ENCODE measurements around the gene FAM107A.

FAM107A gene, protein sequence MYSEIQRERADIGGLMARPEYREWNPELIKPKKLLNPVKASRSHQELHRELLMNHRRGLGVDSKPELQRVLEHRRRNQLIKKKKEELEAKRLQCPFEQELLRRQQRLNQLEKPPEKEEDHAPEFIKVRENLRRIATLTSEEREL

DNA sequence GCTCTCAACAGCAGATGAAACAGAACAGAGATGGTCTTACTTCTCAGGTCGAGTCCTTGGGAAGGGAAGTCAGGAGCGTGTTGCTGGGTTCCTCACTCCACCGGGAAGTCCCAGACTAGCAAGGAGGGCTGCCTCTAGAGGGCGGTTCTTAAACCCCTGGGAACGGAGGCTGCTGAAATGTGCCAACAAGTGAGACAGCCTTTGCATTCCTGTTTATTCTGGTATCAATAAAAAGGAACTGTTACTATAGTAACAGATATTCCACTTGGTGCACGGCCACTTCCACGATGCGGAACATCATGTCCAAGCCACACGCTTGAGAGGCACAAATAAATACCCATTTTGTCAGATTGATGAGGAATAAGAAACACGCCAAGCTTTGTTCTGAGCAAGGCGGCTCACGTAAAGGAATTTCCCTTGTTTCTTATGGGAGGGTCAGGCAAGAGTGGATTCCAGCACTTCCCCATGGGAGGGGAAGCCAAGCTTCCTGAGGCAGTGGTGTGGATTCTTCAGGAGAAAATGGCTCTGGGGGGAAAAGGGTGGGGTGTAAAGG is at the start of gene FAM107A:
Gene FAM107A (minus strand): TSS at position 123 of the 553 bp plus-strand sequence. CDS start 7,531 bp downstream, outside the sequence.
- no peaks in the 10 kb centered on the region for H3K9me3 ChIP-seq (ENCODE audit: low read depth, low read length)
- H3K4me3 ChIP-seq = no peak within 1 kb of the TSS
- TF ChIP-seq POLR2AphosphoS5 (IDR thresholded peaks at IDR 0.05; ENCODE audit: borderline replicate concordance, low read depth, low read length) (no peak), EZH2 (IDR thresholded peaks at IDR 0.05) (no peak), FOXP2 (optimal IDR thresholded peaks at IDR 0.05; ENCODE audit: control extremely low read depth, extremely low read length, insufficient read depth) (no peak)
- no peak for DNase-seq (ENCODE audit: low read depth, low spot score)
- no peak within 1 kb of the TSS for H3K9ac ChIP-seq (ENCODE audit: insufficient read length)
- no peak within 1 kb of the TSS for H3K27ac ChIP-seq
- H3K36me3 ChIP-seq (ENCODE audit: insufficient read depth, low read length) = no peaks in the 10 kb centered on the region

DNA sequence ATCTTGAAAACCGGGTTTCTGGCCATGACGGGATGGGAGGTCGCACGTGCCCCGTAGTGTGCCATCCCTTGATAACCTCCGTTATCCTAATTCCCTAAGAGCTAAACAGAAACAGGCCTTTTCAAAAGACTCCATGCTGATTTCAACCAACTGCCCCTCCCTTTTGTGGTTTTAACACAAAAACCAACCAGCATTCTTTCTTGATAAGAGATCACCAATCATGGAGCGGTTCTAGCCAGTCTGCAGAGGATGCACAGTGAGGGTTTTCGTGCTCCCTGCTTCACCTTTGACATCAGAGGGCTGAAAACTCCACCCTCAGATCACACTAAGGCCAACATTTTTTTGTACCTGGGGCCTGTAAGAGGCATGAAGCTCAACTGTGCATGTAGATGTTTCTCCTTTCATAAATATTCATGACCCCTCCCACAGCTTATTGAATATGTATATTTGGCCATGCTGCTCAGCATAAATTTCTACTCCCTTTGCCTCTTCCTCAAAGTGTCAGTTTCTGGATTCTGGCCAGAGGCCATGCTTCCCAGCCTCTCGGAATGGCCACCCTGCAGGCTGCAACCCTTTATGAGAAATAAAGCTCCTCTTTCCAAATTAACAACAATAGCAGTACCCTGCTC is 48.1 kb upstream of the FAM107A start:
- DNase-seq (ENCODE audit: low read depth, low spot score) = no peak
- Histone ChIP-seq H3K27ac (no peak overlapping the region), H3K9ac (ENCODE audit: insufficient read length) (no peak overlapping the region), H3K4me3 (no peak overlapping the region), H3K9me3 (ENCODE audit: low read depth, low read length) (no peaks in the 10 kb centered on the region), H3K36me3 (ENCODE audit: insufficient read depth, low read length) (no peaks in the 10 kb centered on the region)
- TF ChIP-seq POLR2AphosphoS5 (IDR thresholded peaks at IDR 0.05; ENCODE audit: borderline replicate concordance, low read depth, low read length) (no peak), FOXP2 (optimal IDR thresholded peaks at IDR 0.05; ENCODE audit: control extremely low read depth, extremely low read length, insufficient read depth) (no peak), EZH2 (IDR thresholded peaks at IDR 0.05) (no peak)

DNA sequence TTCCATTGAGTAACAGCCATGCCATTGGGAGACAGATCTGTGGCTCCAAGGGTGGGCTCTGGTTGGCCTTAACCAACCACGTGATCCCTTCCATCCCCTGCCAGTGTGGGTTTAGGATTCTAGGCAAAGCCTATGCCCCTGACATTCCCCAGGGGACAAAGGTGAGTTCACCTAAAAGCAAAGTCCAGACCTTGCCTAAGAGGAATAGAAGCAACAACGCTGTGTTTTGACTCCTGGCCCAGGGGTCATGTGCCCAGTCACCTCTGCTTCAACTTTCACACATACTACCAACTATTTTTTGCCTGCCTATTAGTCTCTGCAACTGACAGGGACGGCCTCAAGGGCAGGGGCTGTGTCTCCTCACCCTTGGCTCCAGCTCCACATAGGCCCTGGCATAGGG is 47.4 kb upstream of the FAM107A start:
- Histone ChIP-seq H3K36me3 (ENCODE audit: insufficient read depth, low read length) (no peaks in the 10 kb centered on the region), H3K9ac (ENCODE audit: insufficient read length) (no peak overlapping the region), H3K4me3 (no peak overlapping the region), H3K27ac (no peak overlapping the region), H3K9me3 (ENCODE audit: low read depth, low read length) (no peaks in the 10 kb centered on the region)
- DNase-seq (ENCODE audit: low read depth, low spot score) = no peak
- no peak for TF ChIP-seq POLR2AphosphoS5 (IDR thresholded peaks at IDR 0.05; ENCODE audit: borderline replicate concordance, low read depth, low read length)
- TF ChIP-seq EZH2 (IDR thresholded peaks at IDR 0.05) = no peak
- TF ChIP-seq FOXP2 (optimal IDR thresholded peaks at IDR 0.05; ENCODE audit: control extremely low read depth, extremely low read length, insufficient read depth) = no peak

DNA sequence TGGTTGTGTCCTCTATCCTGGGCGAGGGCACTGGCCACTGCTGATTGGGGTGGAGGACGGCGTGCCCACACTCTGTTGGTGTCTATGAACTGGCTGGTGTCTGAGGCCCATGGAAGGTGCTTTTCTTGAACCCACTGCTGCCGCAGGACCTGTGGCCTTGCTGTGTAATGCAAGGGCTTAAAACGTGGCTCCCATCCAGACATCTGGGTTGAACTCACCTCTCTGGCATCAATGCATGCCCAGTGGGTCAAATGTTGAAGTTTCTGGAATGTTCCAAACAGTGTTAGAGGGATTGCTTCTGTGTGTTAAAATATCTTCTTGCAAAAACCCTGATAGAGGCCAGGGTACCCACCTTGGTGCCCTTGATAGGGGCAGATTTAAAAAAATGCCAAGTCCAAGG is 46.8 kb upstream of the FAM107A start:
- Histone ChIP-seq H3K9ac (ENCODE audit: insufficient read length) (no peak overlapping the region), H3K36me3 (ENCODE audit: insufficient read depth, low read length) (no peaks in the 10 kb centered on the region), H3K27ac (no peak overlapping the region), H3K4me3 (no peak overlapping the region), H3K9me3 (ENCODE audit: low read depth, low read length) (no peaks in the 10 kb centered on the region)
- no peak for TF ChIP-seq FOXP2 (optimal IDR thresholded peaks at IDR 0.05; ENCODE audit: control extremely low read depth, extremely low read length, insufficient read depth)
- no peak for TF ChIP-seq EZH2 (IDR thresholded peaks at IDR 0.05)
- TF ChIP-seq POLR2AphosphoS5 (IDR thresholded peaks at IDR 0.05; ENCODE audit: borderline replicate concordance, low read depth, low read length) = no peak
- DNase-seq (ENCODE audit: low read depth, low spot score) = no peak

DNA sequence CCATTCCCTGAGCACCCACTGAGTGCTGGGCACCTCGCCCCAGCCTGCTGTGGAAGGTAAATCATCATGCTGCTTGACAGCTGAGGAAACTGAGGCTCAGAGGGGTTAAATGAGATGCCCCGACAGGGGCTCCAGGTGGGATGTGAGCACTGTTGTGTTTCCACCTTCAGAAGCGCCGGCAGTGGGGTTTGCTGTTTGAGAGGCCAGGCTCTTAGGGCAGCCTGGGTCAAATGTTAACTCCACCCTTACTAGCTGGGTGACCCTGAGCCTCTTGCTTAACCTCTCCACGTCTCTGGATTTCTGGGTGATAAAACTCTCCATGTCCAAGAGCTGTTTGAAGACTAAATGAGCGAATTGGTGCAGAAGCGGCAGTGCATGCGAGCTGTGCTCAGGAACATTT is 46.3 kb upstream of the FAM107A start:
- Histone ChIP-seq H3K9ac (ENCODE audit: insufficient read length) (no peak overlapping the region), H3K4me3 (no peak overlapping the region), H3K36me3 (ENCODE audit: insufficient read depth, low read length) (no peaks in the 10 kb centered on the region), H3K27ac (no peak overlapping the region), H3K9me3 (ENCODE audit: low read depth, low read length) (no peaks in the 10 kb centered on the region)
- TF ChIP-seq EZH2 (IDR thresholded peaks at IDR 0.05) (no peak), POLR2AphosphoS5 (IDR thresholded peaks at IDR 0.05; ENCODE audit: borderline replicate concordance, low read depth, low read length) (no peak), FOXP2 (optimal IDR thresholded peaks at IDR 0.05; ENCODE audit: control extremely low read depth, extremely low read length, insufficient read depth) (no peak)
- no peak for DNase-seq (ENCODE audit: low read depth, low spot score)

DNA sequence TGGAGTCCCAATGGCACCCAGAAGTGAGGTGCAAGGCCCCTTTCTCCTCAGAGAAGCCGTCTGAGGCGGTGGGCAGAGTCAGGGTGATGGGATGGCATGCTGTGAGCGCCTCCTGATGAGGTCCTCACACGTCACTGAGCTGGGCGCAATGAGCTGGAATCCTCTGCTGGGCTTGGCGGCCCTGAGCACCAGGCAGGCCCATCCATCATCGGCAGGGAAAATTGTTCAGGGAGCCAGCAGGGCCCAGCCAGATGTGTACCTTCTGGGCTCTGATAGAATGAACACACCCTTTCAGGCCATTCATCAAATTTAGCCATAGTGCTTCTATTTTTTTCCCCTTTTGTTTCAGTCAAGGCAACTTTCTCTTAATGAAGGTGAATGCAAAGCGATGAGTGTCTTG is 45.7 kb upstream of the FAM107A start:
- no peak for DNase-seq (ENCODE audit: low read depth, low spot score)
- Histone ChIP-seq H3K27ac (no peak overlapping the region), H3K36me3 (ENCODE audit: insufficient read depth, low read length) (no peaks in the 10 kb centered on the region), H3K9me3 (ENCODE audit: low read depth, low read length) (no peaks in the 10 kb centered on the region), H3K9ac (ENCODE audit: insufficient read length) (no peak overlapping the region), H3K4me3 (no peak overlapping the region)
- TF ChIP-seq POLR2AphosphoS5 (IDR thresholded peaks at IDR 0.05; ENCODE audit: borderline replicate concordance, low read depth, low read length) (no peak), FOXP2 (optimal IDR thresholded peaks at IDR 0.05; ENCODE audit: control extremely low read depth, extremely low read length, insufficient read depth) (no peak), EZH2 (IDR thresholded peaks at IDR 0.05) (no peak)

DNA sequence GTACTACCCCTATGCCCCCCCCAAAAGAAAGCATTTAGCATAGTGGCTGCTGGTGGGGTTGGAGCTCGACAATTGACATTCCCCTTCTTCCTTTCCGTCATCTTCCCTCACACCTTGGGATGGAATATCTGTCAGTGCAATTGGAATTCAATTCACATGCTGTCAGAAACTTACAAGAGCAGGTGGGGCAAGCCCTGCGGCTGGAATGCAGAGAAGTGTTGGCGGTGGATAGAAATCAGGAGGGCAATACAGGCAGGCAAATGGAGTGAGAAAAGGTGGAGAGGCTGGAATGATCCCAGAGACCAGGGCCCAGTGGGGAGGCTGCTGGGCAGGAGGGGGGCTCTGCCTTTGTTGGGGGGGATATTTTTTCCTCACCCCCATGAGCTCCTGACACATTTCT is 45.2 kb upstream of the FAM107A start:
- Histone ChIP-seq H3K4me3 (no peak overlapping the region), H3K27ac (no peak overlapping the region), H3K9me3 (ENCODE audit: low read depth, low read length) (no peaks in the 10 kb centered on the region), H3K9ac (ENCODE audit: insufficient read length) (no peak overlapping the region), H3K36me3 (ENCODE audit: insufficient read depth, low read length) (no peaks in the 10 kb centered on the region)
- DNase-seq (ENCODE audit: low read depth, low spot score) = no peak
- no peak for TF ChIP-seq EZH2 (IDR thresholded peaks at IDR 0.05)
- TF ChIP-seq POLR2AphosphoS5 (IDR thresholded peaks at IDR 0.05; ENCODE audit: borderline replicate concordance, low read depth, low read length) = no peak
- TF ChIP-seq FOXP2 (optimal IDR thresholded peaks at IDR 0.05; ENCODE audit: control extremely low read depth, extremely low read length, insufficient read depth) = no peak

DNA sequence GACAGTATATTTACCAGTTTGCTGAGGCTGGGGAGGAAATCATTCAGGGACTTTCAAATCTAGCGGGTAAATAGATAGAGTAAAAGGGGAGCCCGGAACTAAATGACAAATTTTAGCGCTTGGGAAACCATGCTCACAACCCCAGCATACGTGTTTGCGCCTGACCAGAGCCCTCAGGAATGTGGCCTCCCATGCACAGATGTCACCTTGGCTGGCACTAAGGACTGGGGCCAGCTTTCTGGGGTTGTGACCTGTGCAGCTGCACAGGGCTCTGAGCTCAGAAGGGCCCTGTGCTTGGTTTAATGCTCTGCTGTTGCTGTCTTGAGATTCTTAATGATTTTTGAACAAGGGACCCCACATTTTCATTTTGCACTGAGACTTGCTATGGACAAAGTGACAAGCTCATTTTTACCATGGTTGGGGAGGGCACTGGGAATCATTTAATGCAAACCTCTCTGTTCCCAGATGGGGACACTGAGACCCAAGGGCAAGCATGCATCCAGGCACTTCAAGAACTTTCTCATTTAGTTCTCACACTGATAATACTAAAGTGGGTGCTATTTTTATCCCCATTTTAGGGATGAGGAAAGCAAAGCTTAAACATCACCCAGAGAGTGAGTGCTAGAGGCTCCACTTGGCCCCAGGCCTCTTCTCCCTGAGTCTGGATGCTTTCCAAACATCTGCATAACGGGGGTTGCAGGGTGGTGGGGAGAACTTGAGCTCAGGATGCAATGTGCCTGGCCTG is 44.1 kb upstream of the FAM107A start:
- H3K36me3 ChIP-seq (ENCODE audit: insufficient read depth, low read length) = no peaks in the 10 kb centered on the region
- no peak for DNase-seq (ENCODE audit: low read depth, low spot score)
- H3K4me3 ChIP-seq = no peak overlapping the region
- TF ChIP-seq EZH2 (IDR thresholded peaks at IDR 0.05) = no peak
- H3K9ac ChIP-seq (ENCODE audit: insufficient read length) = no peak overlapping the region
- no peak overlapping the region for H3K27ac ChIP-seq
- H3K9me3 ChIP-seq (ENCODE audit: low read depth, low read length) = no peaks in the 10 kb centered on the region

Measured in SK-N-MC (cell line).